Globus pallidus (tissue), 1 donor: ENCODE measurements around the gene HNRNPU.

Source experiments
- DNase-seq: peaks from one replicate; pipeline ENCODE4 v3.0.0-alpha.2; 2015; ENCODE audit warnings: low spot score

Gene HNRNPU

GRCh38 chr1:244802556-244803239 is 61.6 kb downstream of the HNRNPU start:
- no peak for DNase-seq

- no peak for DNase-seq
These were observed 62.3 kb downstream of the HNRNPU start for GRCh38 chr1:244802041-244802440.

- peak; percentile 27 for DNase-seq
These were observed 63.1 kb downstream of the HNRNPU start for GRCh38 chr1:244801246-244801645.

- DNase-seq = no peak
These were observed 63.5 kb downstream of the HNRNPU start for GRCh38 chr1:244800821-244801220.
